GM12864 (cell line): Measurements from ENCODE around the gene PSENEN.

Experiments
- DNase-seq: peaks from one replicate; pipeline ENCODE4 v3.0.0-alpha.2; 2011; ENCODE audit warnings: low read depth
- H3K4me3 ChIP-seq: 2 replicates; pipeline ENCODE4 v1.5.1; 2011; ENCODE audit warnings: mild to moderate bottlenecking, low read depth, low read length, control low read depth
- TF ChIP-seq, protein P1 (sequence below): IDR thresholded peaks from 2 replicates; pipeline ENCODE4 v1.5.1; 2011; ENCODE audit warnings: low read depth, mild to moderate bottlenecking, moderate library complexity, low read length, control low read depth, inconsistent platforms; ENCODE audit errors: missing control alignments

The PSENEN gene

DNA sequence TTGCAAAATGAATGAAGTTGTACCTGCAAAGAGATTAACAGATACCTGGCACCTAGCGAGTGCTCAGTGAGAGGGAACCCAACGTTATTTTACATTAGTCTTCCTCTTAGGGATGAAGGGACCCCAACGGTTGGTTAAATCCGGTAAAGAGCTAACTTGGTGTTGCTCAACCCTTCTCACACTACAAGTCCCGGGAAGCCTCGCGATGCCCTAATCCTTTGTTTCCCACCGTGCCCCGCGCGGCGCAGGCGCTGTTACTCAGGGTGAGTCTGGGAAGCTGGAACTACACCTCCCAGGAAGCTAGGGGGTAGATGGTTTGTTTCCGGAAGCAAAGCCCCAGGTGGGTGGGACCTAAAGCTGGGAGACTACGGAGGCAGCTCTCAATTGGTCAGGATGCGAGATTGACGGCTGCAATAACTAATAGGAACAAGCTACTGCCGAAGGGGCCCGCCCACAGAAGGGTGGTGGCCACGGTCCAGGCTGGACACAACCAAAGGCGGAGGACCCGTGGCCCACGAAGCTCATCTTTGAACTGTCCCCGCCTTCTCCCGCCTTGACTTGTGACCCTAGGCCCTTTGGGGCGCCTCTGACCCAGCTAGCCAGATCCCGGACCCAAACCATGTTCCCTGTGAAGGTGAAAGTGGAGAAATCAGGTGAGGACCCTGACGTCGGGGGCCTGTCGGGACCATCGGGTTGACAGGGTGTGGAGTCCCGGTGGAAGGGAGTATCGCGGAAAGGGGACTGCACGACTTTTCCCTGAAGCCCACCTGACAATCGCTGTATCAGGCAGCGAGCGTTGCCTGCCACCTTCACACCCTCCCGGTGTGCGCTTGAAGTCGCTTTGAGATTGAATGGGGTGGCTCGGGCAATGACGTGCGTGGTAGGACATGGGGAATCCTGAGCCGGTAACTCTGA is 2.9 kb downstream of the PSENEN start, which contains the start of gene LIN37:
Gene LIN37, plus strand, starts transcription at position 471 of the 915 bp plus-strand sequence. Its CDS starts 149 bp downstream, at position 620.
- peak within 1 kb of the TSS; percentile 89 for H3K4me3 ChIP-seq
- DNase-seq, result peak; percentile 99
- TF ChIP-seq, protein P1, sequence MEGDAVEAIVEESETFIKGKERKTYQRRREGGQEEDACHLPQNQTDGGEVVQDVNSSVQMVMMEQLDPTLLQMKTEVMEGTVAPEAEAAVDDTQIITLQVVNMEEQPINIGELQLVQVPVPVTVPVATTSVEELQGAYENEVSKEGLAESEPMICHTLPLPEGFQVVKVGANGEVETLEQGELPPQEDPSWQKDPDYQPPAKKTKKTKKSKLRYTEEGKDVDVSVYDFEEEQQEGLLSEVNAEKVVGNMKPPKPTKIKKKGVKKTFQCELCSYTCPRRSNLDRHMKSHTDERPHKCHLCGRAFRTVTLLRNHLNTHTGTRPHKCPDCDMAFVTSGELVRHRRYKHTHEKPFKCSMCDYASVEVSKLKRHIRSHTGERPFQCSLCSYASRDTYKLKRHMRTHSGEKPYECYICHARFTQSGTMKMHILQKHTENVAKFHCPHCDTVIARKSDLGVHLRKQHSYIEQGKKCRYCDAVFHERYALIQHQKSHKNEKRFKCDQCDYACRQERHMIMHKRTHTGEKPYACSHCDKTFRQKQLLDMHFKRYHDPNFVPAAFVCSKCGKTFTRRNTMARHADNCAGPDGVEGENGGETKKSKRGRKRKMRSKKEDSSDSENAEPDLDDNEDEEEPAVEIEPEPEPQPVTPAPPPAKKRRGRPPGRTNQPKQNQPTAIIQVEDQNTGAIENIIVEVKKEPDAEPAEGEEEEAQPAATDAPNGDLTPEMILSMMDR, result no peak

DNA sequence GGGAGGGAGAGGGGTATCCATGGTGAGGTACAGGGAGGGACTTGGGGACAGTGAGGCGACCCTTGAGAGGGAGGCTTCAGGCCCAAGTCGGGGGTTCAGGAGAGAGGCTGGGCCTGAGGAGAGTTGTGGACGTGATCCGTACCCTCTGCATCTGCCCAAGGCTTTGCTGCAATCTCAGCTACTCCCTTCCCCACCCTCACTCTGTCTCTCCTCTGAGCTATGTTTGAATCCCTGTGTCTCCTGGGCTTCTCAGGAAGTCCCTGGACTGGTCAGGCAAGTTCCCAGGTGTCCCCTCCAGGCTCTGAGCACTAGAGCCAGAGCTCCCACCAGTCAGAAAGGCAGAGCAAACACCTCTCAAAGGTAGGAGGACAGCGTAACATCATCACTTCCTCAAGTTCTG is 4.7 kb downstream of the PSENEN start:
- TF ChIP-seq, protein P1, result no peak
- H3K4me3 ChIP-seq, result no peak overlapping the region
- no peak for DNase-seq

DNA sequence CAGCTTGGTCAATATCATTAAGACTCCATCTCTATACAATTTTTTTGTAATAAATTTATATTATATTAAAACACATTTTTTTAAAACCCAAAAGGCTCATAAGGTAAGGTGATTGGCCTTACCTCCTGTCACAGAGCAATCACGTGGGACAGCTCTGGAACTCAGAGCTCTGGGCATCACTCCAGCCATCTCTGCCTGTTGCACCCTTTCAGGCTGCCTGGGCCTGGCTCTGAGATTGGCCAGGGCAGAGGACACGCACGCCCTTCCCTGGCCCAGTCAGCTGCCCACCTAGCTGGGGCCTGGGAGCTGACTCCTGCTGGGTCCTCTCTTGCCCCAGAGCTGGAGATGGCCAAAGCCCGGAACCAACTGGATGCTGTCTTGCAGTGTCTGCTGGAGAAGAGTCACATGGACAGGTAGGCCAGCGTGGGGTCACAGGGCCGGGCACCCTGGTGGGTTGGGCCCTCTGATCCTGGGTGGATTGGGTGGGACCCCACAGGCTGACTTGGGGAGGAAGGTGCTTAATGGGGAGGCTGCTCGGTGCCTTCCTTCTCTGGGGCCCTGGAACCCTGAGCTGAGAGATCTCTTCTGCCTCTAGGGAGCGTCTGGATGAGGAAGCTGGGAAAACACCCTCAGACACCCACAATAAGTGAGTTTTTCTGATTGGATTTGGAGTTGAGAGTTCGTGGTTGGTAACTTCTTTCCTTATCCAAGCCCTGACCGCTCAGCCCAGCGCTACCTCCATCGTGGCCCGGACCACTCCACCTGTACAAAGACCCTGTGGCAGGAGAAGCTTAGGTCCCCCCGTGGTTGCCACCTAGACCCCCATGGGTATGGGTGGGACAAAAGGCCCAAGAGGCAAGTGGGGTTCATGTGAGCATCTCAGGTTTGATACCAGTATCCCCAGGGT is 6.6 kb downstream of the PSENEN start:
- TF ChIP-seq, protein P1, result no peak
- H3K4me3 ChIP-seq, result no peak overlapping the region
- no peak for DNase-seq

DNA sequence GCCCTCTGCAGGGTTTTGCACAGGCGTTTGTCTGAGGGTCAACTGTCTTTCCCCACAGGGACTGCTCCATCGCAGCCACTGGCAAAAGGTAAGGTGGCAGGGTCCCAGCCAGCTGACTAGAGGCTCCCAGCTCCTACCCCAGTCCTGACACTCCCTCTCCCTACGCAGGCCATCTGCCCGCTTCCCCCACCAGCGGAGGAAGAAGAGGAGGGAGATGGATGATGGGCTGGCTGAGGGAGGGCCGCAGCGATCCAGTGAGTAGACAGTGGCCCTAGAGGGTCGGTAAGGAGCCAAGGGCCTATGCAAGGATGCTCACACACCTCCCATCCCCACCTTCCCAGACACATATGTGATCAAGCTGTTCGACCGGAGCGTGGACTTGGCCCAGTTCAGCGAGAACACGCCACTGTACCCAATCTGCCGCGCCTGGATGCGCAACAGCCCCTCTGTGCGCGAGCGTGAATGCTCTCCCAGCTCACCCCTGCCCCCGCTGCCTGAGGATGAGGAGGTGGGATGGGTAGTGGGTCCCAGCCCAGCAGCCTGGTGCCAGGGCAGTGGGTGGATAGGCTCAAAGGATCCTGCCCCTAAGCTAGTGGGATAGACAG is 7.4 kb downstream of the PSENEN start:
- H3K4me3 ChIP-seq, result no peak overlapping the region
- TF ChIP-seq, protein P1, result no peak
- DNase-seq, result no peak

DNA sequence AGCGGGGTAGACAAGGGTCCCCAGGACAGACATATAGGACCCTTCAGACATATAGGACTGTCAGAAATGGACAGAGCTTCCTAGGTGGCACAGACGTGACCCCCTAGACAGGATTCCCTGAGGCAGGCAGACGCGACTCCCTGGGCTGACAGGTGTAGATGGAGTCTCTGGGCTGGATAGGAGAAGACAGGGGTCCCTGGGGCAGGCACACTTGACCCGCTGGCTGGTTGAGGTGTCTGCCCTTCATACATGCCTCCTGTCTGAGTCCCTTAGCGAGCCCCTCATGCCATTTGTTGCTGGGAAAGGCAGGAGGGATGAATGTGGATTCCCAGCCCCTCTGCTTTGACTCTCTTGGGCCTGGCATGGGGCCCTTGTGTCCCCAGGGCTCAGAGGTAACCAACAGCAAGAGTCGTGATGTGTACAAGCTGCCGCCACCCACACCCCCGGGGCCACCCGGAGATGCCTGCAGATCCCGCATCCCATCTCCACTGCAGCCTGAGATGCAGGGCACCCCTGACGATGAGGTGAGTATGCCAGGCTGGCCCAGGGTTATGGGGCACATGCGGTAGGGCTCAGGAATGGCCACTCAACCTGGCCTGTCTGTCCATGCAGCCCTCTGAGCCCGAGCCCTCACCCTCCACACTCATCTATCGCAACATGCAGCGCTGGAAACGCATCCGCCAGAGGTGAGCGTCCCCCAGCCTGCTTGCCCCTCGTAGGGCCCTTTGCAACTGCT is 8.4 kb downstream of the PSENEN start:
- TF ChIP-seq, protein P1, result no peak
- DNase-seq, result no peak
- no peak overlapping the region for H3K4me3 ChIP-seq
